Spleen (tissue), 7 donors: ENCODE results near the gene ANKRD2.

ENCODE experiments used
- CTCF ChIP-seq, 11 experiments: fragments of 200-600 bp in 7 of 11; fragments of 450-650 bp in 4 of 11; sonication (generic) in 4 of 11; IDR thresholded peaks in 8 of 11; conservative IDR thresholded peaks in 3 of 11; 1 replicate in 7 of 11; 2 replicates in 4 of 11; pipeline versions ENCODE4 v1.4.0 to v1.8.0; 2016 to 2021; ENCODE audit warnings: antibody characterized with exemption in 11 of 11, inconsistent platforms in 4 of 11, mild to moderate bottlenecking in 1 of 11
- POLR2A ChIP-seq, 3 donors: fragments of 450-650 bp; IDR thresholded peaks; one replicate each; pipeline ENCODE4 v1.5.1; 2017; ENCODE audit warnings: antibody characterized with exemption in 3 of 3, mild to moderate bottlenecking in 1 of 3
- donor health status: DM: no; HTN: no; CAD: no; lungs with moderate emphysema.
- donor health status: DM: no; HTN: no; CAD: no.
- donor health status: DM: no; HTN: no; CAD: no.

GRCh38 chr10:97542169-97543024 lies 30.2 kb upstream of the ANKRD2 start:
- no peak for TF ChIP-seq CTCF (IDR thresholded peaks at IDR 0.05 in 8 of 11, conservative IDR thresholded peaks at IDR 0.05 in 3 of 11)
- no peak for TF ChIP-seq POLR2A (IDR thresholded peaks at IDR 0.05)
